Activated gamma-delta T cell (primary cell): Measurements from ENCODE around the gene ADAP1.

ENCODE experiments used
- DNase-seq: peaks from one replicate; lab custom pipeline; 2025; lab: John Stamatoyannopoulos, UW

ADAP1 gene

DNA sequence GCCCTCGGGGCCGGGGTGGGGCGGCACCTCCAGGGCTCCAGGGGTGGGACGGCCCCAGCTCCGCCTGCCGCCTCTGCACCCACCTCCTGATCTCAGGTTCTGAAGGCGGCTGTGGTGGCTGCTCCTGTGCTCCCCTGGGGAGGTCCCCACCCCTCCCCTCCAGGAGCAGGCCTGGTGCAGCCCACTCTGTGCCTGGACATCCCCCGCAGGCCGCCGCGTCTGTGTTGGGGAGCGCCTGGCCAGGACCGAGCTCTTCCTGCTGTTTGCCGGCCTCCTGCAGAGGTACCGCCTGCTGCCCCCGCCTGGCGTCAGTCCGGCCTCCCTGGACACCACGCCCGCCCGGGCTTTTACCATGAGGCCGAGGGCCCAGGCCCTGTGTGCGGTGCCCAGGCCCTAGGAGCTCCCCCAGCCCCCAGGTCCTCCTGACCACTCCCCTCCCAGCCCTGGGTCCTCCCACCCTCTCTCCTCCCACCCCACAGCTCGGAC, 34.0 kb upstream of the ADAP1 start:
- no peak for DNase-seq

DNA sequence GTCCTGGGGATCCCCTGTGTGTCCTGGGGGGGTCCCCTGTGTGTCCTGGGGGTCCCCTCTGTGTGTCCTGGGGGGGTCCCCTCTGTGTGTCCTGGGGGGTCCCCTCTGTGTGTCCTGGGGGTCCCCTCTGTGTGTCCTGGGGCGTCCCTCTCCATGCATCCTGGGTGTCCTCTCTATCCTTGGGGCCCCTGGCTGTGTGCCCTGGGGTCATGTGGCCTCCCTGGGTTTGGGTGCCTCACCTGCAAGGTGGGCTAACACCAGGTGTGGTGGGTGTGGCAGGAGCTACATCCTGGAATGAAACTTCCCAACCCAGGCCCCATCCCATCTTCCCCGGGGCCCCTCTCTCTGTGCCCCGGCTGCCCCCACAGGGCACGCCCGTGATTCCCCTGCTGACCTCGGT, 33.4 kb upstream of the ADAP1 start:
- no peak for DNase-seq

DNA sequence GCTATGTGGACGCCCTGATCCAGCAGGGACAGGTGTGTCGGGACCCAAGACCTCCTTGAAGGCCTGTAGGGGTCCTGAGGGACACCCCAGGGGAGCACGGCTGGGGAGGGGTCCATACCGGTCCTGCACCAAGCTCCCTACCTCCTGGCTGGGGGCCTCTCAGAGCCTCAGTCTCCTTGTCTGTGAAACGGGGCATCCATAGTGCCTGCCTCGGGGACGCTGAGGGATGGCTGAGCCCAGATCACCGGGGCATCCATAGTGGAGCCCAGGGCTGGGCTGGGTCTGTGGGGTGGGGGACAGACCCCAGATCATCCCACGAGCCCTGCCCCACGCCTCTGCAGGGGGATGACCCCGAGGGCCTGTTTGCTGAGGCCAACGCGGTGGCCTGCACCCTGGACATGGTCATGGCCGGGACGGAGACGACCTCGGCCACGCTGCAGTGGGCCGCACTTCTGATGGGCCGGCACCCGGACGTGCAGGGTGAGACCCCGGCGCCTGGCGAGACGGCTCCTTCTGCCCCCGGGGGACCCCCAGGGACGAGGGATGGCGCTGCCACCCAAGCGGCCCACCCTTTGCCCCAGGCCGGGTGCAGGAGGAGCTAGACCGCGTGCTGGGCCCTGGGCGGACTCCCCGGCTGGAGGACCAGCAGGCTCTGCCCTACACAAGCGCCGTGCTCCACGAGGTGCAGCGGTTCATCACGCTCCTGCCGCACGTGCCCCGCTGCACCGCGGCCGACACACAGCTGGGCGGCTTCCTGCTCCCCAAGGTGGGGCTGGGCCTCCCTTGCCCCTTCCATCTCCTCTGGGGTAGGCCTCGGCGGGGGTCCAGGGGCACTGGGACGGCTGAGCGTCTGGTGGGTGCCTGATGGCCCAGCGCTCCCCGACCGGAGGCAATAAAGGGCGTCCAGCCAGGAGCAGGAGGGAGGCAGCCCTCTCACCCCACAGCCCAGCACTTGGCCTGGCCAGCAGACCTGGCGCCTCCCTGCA, 32.6 kb upstream of the ADAP1 start:
- DNase-seq = no peak

DNA sequence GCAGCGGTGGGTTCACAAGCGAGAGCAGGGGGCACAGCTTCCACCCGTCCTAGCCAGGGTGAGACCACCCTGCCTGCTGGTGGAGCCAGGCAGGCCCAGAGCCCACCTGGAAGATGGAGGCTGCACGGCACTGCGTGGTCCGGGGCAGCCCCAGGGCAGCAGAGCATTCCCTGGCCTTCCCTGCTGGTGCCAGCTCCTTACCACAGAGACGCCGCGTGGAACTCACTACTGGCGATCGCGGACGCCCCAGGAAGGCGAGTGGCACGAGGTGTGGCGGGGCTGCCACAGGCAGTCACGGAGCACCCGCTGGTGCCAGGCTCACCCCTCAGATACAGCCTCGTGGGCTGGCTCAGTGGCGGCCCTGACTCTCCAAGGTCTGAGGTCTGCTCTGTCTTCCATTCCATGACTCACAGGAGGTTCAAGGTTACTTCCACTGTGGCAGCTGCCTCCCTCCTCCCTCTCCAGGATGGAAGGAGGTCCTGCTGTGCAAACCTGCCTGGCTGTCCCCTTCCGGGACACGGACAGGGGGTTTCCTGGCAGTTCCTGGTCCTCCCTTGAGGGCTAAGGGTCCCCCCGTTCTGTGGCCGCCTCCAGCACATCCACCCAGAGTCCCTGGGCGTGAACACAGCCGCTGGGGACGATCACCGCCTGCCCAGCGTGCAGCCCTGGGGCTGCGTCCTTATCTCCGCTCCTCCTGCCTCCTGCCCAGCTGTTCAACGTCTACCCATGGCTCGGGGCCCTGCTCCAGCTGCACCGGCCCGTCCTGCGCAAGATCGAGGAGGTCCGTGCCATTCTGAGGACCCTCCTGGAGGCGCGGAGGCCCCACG, 31.6 kb upstream of the ADAP1 start:
- no peak for DNase-seq

DNA sequence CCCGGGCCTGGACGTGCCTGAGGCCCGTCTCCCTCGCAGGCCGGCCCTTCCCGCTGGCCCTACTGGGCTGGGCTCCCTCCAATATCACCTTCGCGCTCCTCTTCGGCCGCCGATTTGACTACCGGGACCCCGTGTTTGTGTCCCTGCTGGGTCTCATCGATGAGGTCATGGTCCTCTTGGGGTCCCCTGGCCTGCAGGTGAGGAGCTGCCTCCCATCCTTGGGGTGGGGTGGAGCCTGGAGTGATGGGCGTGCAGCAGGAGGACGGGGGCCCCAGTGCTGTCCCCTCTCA, 30.6 kb upstream of the ADAP1 start:
- DNase-seq = no peak

DNA sequence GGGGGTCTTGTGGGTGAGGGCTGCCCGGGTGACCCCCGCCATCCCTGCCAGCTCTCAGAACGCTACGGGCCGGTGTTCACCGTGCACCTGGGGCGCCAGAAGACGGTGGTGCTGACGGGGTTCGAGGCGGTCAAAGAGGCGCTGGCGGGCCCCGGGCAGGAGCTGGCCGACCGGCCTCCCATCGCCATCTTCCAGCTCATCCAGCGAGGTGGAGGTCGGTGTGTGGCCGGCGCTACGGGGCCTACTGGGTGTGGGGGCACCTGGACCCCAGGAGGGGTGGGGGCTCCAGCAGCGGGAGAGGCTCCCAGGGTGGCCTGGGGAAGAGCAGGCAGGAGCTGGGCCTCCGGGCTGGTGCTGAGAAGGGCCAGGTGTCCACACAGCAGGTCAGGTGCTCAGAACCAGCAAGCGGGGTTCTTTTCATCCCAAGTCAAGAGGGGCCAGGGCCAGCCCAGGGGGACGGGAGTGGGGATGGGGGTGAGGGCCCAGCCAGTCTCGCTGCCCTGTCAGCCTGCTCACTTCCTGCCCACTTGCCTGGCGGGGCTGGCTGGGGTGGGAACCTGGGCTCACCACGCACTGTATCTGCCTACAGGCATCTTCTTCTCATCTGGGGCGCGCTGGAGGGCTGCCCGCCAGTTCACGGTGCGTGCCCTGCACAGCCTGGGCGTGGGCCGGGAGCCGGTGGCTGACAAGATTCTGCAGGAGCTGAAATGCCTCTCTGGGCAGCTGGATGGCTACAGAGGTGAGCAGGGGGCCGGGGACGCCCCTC, 30.1 kb upstream of the ADAP1 start:
- DNase-seq = no peak

DNA sequence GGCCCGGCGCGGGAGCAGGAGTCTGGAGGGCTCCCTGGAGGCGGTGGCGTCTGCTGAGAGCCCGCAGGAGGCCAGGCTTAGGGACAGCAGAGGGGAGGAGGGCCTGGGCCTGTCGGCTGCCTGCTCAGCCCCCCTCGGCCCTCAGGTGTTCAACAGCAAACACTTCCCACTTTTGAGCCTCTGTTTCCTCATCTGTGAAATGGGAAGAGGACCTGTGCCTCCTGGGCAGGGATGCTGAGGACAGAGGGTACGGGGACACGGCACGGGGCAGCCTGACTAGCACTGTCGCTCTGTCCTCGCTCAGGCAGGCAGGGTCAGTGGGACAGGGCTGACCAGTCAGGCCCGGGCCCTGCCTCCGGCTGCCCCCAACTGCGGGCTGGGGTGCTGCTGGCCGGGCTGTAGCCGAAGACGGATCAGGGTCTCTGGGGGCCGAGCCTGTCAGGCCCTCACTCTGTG, 29.2 kb upstream of the ADAP1 start:
- no peak for DNase-seq

DNA sequence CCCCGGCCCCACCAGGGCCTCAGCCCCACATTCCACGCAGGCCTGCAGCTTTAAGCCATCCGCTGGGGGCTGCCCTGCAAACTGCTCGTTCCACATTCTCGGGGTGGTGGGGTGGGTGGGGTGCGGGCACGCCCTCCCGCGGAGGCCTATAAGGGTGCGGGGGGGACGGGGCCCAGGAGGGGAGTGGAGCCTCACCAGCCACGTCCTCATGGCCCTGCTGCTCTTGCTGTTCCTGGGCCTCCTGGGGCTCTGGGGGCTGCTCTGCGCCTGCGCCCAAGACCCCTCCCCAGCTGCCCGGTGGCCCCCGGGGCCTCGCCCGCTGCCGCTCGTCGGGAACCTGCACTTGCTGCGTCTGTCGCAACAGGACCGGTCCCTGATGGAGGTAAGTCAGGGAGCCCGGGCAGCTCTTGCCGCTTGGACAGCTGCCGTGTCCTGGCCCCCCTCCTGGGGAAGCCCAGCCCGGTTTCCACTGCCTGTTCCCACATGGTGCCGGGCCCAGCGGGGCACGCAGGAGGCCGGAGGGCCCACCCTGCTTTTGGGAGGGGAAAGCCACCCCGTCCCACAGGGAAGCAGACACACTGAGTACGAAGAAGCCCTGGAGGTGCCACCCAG, 28.6 kb upstream of the ADAP1 start, which contains the start of gene CYP2W1:
Gene CYP2W1 (plus strand): TSS at position 178 of the 612 bp plus-strand sequence. CDS start 31 bp downstream, at position 209.
- DNase-seq = no peak

DNA sequence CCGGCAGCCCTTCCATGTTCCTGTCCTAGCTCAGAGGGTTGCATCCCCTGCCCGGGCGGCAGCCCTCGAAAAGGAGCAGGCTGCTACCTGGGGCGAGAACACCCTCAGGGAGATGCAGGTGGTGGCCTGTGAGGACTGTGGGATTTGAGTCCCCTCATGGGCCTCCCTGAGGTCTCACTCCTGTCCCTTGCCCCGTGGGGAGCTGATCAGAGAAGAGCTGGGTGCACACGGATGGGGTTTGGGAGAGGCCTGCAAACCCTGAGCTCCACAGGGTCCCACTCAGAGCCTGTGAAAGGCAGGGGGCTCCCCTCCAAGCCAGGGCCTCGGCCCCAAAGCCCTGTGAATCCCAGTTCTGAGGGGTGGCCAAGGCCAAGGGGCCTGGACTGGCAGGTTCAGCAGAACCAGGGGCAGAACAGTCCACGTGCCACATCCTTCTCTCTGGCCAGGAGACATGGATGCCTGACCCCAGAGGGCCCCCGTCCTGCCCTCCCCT, 28.1 kb upstream of the ADAP1 start:
- DNase-seq = no peak

DNA sequence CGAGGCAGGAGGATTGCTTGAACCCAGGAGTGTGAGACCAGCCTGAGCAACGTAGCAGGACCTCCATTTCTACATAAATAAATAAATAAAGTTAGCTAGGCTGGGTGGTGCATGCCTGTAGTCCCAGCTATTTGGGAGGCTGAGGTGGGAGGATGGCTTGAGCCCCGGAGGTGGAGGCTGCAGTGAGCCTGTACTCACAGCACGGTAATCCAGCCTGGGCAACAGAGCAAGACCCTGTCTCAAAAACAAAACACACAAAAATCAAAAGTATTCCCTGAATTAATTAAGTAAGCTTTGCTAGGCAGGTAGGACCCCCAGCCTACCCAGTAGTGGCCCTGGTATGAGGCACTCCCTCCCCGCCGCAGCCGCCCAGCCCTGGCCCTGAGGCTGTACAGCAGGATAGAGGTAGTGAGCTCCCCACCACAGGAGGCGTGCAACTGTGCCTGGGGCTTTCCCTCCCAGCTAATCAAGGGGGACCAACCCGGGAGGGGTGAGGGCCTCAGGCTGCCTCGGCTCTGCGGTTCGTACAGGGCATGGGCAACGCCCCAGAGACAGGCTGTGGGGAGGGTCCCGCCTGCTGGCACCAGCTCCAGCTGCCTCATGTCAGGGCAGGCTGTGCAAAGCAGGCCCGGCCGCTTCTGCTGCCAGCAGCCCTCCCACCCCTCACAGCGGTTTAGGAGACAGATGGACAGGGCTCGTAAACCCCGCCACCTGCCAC, 27.5 kb upstream of the ADAP1 start:
- DNase-seq = no peak

DNA sequence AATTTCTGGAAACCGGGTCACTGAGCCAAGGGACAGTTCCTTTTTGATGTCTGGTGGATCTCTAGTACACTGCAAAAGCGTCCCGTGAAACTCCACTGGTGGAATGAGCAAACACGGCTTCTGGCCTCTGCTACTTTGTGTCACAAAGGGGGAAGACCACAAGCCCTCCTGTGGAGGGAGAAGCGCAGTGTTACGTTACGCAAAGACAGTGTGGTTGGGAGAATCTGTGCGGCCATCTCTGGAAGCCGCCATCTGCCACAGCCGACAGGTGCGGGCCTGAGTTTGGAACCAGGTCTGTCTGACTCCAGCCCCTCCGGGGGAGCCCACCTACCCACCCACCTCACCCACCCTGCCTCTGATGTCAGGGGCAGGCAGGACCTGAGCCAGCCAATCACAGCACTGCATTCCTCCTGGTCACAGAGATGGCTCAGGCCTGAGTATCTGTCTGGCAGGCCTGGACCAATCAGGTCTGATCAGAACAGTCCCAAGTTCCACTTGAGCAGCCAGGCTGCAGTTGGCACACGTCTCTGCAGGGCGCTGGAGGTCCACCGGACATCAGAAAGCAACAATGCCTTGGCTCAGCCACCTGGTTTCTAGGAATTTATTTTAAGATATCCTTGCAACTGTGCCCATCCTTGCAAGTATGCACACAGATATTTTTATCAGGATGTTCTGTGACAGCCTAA, 25.5 kb upstream of the ADAP1 start:
- DNase-seq = no peak

DNA sequence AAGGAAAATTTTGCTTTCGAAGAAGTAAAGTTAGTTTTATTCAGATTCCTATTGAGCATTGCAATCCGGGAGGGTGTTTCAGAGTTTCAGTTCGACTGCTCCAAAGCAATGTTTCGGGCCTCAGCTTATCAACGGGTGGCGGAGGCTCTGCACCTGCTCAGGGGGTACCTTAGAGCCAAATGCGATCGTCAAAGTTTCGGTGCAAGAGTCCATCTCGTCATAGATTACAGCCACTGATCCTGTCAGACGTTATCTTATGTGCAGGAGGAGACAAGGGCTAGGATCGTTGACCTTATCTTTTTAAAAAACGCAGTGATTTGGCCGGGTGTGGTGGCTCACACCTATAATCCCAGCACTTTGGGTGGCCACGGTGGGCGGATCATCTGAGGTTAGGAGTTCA, 24.7 kb upstream of the ADAP1 start:
- no peak for DNase-seq

DNA sequence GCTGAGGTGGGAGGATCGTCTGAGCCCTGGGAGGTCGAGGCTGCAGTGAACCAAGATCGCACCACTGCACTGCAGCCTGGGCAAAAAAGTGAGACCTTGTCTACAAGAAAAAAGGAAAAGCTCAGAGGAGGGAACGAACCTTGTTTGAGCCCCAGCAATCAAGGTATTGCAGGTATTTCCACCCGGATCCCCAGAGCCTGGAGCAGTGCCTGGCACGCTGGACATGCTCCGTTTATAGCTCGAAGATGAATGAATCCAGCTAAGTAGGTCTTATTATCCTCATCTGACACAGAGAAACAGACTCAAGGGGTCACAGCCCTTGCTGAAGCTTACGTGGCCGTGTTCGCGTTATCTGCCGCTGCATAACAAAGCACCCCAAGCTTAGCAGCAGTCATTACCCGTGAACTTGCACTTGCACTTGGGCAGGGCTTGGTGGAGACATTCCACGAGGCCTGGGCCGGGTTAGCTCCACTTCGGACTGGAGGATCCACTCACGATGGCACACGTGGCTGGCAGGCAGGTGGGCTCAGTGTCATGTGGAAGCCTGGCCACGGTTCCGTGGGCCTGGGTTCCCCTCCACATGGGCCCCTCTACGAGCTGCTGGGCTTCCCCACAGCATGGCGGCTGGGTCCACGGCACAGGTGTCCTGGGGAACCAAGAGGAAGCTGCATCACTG, 24.1 kb upstream of the ADAP1 start:
- DNase-seq = no peak

DNA sequence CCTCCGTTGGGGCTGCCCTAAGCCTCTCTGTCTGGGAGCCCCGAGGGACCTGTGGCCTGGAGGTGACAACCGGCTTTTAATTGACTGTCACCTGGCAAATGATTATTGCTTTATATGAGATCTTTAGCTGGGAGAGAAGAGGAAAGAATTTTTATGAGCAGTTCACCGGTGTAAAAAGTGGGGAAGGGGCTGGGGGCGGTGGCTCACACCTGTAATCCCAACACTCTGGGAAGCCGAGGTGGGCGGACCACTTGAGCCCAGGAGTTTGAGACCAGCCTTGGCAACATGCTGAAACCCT, 23.5 kb upstream of the ADAP1 start:
- no peak for DNase-seq

DNA sequence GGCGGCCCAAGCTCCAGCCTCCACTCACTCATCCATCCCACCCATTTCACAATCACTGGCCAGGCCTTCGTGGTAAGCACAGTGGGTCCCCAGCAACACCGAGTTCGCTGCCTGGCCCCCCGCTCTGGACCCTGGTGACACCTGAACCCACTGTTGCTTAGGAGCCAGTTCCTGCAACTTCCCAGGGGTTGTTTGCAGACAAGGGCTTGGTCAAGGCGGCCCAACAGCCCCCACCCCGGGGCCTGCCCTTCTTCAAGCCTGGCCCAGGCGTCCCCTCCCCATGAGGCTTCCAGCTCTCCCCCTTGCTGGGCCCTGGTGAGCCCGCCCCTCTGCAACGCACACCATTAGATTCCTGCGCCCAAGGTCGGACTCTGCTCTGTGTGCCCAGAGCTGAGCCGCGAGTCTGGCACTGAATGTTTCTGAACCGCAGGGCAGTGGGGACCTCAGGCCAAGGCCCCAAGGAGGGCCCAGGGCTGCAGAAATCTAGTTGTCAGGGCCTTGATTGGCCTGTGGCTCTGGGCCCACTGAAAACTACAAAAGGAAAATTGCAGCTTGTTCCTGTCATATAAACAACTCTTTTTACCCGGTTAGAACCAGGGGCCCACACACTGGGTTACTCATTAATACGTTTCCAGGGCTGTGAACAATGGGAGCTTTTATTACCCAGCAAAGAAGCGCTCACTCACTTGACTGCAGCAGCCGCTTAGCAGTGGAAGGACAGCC, 23.0 kb upstream of the ADAP1 start:
- no peak for DNase-seq

DNA sequence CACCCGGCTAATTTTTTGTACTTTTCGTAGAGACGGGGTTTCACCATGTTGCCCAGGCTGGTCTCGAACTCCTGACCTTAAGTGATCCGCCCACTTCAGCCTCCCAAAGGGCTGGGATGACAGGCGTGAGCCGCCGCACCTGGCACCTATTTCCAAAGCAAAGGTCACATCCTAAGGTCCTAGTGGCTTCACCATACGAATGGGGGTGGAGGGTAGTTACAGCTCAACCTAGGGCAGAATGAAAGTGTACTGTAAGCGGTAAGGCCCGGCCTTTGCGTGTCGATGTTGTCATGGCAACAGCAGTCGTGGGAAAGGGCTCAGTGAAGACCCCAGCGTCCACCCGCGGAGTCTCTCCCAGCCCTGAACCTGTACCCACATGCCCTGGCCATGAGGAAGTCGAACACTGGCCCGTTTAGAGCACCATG, 22.4 kb upstream of the ADAP1 start:
- DNase-seq = no peak

DNA sequence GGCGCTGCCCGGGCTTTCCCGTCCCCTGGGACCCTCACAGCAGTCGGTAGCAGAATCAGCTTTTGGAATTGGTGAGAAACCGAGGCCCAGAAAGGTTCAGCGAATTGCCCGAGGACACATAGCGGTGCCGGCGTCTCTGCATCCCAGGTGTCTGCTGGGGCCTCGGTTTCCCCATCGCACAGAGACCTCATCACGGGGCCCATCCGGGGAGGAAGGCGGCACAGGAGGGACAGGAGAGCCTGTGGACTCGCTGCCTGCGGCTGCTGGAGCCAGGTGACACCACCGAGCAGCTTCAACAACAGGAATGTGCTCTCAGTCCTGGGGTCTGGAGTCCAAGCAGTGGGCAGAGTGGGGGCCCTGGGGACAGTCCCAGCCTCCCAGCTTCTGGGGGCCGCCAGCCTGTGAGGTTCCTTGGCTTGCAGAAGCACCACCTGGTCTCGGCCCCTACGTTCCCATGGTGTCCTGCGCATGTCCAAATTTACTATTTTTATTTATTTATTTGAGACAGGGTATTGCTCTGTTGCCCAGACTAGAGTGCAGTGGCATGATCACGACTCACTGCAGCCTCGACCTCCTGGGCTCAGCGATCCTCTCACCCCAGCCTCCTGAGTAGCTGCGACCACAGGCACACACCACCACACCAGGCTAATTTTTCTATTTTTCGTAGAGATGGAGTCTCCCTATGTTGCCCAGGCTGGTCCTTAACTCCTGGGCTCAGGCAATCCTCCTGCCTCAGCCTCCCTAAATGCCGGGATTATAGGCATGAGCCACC, 21.4 kb upstream of the ADAP1 start:
- DNase-seq = no peak
